ENCODE measurements around the gene MX2. TPM values are rescaled to one million over a fixed set of nuclear protein-coding genes. Genes with fewer than 3 reads are reported as not detected.

MX2 gene
- total and polyA plus RNA-seq, 4 donors: 4.2 to 33.4 (median 9.3) TPM

- no peak for DNase-seq
- WGBS, 2 donors: 86 to 89% methylated on average over 8 of the region's 8 CpGs
- Histone ChIP-seq H3K9ac (ENCODE audit: insufficient read depth in 1 of 2, low read length in 2 of 2) (no peak overlapping the region), H3K27ac (ENCODE audit: low read depth in 1 of 2, low read length in 1 of 2) (no peak overlapping the region), H3K9me3 (ENCODE audit: control insufficient read depth in 4 of 4, insufficient read depth in 3 of 4, low read length in 3 of 4) (peaks cover 0 to 3% (median under 1%) of the 10 kb centered on the region in 4 donors), H3K27me3 (ENCODE audit: control insufficient read depth in 3 of 3, insufficient read depth in 3 of 3, low read length in 2 of 3) (no peaks in the 10 kb centered on the region), H3K36me3 (ENCODE audit: control insufficient read depth in 4 of 4, insufficient read depth in 4 of 4, low read length in 4 of 4) (peaks cover 0 to 25% (median 2%) of the 10 kb centered on the region in 4 donors), H3K4me1 (ENCODE audit: control insufficient read depth in 5 of 5, insufficient read depth in 5 of 5, low read length in 5 of 5) (no peaks in the 10 kb centered on the region), H3K4me3 (no peak overlapping the region)
- TF ChIP-seq CTCF (IDR thresholded peaks at IDR 0.05; ENCODE audit: control extremely low read depth, extremely low read depth): no peak
- no peak for ATAC-seq (ENCODE audit: insufficient read depth, low FRiP score)
Measured at GRCh38 chr21:41378849-41379248, 17.0 kb downstream of the MX2 start.

GRCh38 chr21:41379901-41380300, 18.1 kb downstream of the MX2 start:
- no peak overlapping the region for H3K4me3 ChIP-seq
- H3K36me3 ChIP-seq (ENCODE audit: control insufficient read depth in 4 of 4, insufficient read depth in 4 of 4, low read length in 4 of 4): peaks cover 0 to 25% (median 2%) of the 10 kb centered on the region in 4 donors
- TF ChIP-seq CTCF (IDR thresholded peaks at IDR 0.05; ENCODE audit: control extremely low read depth, extremely low read depth): no peak
- H3K9me3 ChIP-seq (ENCODE audit: control insufficient read depth in 4 of 4, insufficient read depth in 3 of 4, low read length in 3 of 4): peaks cover 0 to 3% (median under 1%) of the 10 kb centered on the region in 4 donors
- no peak for DNase-seq
- no peak overlapping the region for H3K27ac ChIP-seq (ENCODE audit: low read depth in 1 of 2, low read length in 1 of 2)
- no peak for ATAC-seq (ENCODE audit: insufficient read depth, low FRiP score)
- no peaks in the 10 kb centered on the region for H3K4me1 ChIP-seq (ENCODE audit: control insufficient read depth in 5 of 5, insufficient read depth in 5 of 5, low read length in 5 of 5)
- WGBS, 2 donors: 95% methylated on average over 12 of the region's 12 CpGs
- no peak overlapping the region for H3K9ac ChIP-seq (ENCODE audit: insufficient read depth in 1 of 2, low read length in 2 of 2)
- no peaks in the 10 kb centered on the region for H3K27me3 ChIP-seq (ENCODE audit: control insufficient read depth in 3 of 3, insufficient read depth in 3 of 3, low read length in 2 of 3)

- no peak for TF ChIP-seq CTCF (IDR thresholded peaks at IDR 0.05; ENCODE audit: control extremely low read depth, extremely low read depth)
- no peak overlapping the region for H3K4me3 ChIP-seq
- peaks cover 0 to 4% (median 1%) of the 10 kb centered on the region in 4 donors for H3K9me3 ChIP-seq (ENCODE audit: control insufficient read depth in 4 of 4, insufficient read depth in 3 of 4, low read length in 3 of 4)
- DNase-seq: no peak
- H3K36me3 ChIP-seq (ENCODE audit: control insufficient read depth in 4 of 4, insufficient read depth in 4 of 4, low read length in 4 of 4): peaks cover 0 to 27% (median 2%) of the 10 kb centered on the region in 4 donors
- H3K9ac ChIP-seq (ENCODE audit: insufficient read depth in 1 of 2, low read length in 2 of 2): no peak overlapping the region
- no peak overlapping the region for H3K27ac ChIP-seq (ENCODE audit: low read depth in 1 of 2, low read length in 1 of 2)
- no peak for ATAC-seq (ENCODE audit: insufficient read depth, low FRiP score)
- H3K27me3 ChIP-seq (ENCODE audit: control insufficient read depth in 3 of 3, insufficient read depth in 3 of 3, low read length in 2 of 3): no peaks in the 10 kb centered on the region
- H3K4me1 ChIP-seq (ENCODE audit: control insufficient read depth in 5 of 5, insufficient read depth in 5 of 5, low read length in 5 of 5): no peaks in the 10 kb centered on the region
Measured at GRCh38 chr21:41381731-41382130, 19.9 kb downstream of the MX2 start.

All from lung (tissue), 12 donors.